ENCODE data around the gene PTPRT.

The PTPRT gene

GRCh38 chr20:42530191-42530590, 659.5 kb downstream of the PTPRT start:
- Histone ChIP-seq H3K4me3 (no peak overlapping the region), H3K27ac (no peak overlapping the region)
- no peak for TF ChIP-seq CTCF (IDR thresholded peaks at IDR 0.05)
- no peak for DNase-seq (ENCODE audit: low spot score)

GRCh38 chr20:42524058-42524457, 665.6 kb downstream of the PTPRT start:
- Histone ChIP-seq H3K27ac (no peak overlapping the region), H3K4me3 (no peak overlapping the region)
- no peak for TF ChIP-seq CTCF (IDR thresholded peaks at IDR 0.05)
- DNase-seq (ENCODE audit: low spot score) = no peak

GRCh38 chr20:42516692-42517091, 673.0 kb downstream of the PTPRT start:
- no peak overlapping the region for H3K27ac ChIP-seq
- no peak for TF ChIP-seq CTCF (IDR thresholded peaks at IDR 0.05)
- H3K4me3 ChIP-seq = no peak overlapping the region
- DNase-seq (ENCODE audit: low spot score) = no peak

GRCh38 chr20:42510686-42511085, 679.0 kb downstream of the PTPRT start:
- H3K27ac ChIP-seq = no peak overlapping the region
- DNase-seq (ENCODE audit: low spot score) = no peak
- no peak overlapping the region for H3K4me3 ChIP-seq
- TF ChIP-seq CTCF (IDR thresholded peaks at IDR 0.05) = no peak

- H3K27ac ChIP-seq = no peak overlapping the region
- no peak overlapping the region for H3K4me3 ChIP-seq
- no peak for DNase-seq (ENCODE audit: low spot score)
- no peak for TF ChIP-seq CTCF (IDR thresholded peaks at IDR 0.05)
Observed at GRCh38 chr20:42507874-42508273, 681.8 kb downstream of the PTPRT start.

- no peak for TF ChIP-seq CTCF (IDR thresholded peaks at IDR 0.05)
- no peak overlapping the region for H3K4me3 ChIP-seq
- DNase-seq (ENCODE audit: low spot score) = no peak
- no peak overlapping the region for H3K27ac ChIP-seq
Observed at GRCh38 chr20:42506397-42506796, 683.3 kb downstream of the PTPRT start.

GRCh38 chr20:42502591-42502990, 687.1 kb downstream of the PTPRT start:
- H3K27ac ChIP-seq = no peak overlapping the region
- DNase-seq (ENCODE audit: low spot score) = no peak
- TF ChIP-seq CTCF (IDR thresholded peaks at IDR 0.05) = no peak

More at GRCh38 chr20:42502591-42502990, 687.1 kb downstream of the PTPRT start:
- H3K4me3 ChIP-seq = no peak overlapping the region
